Midbrain (tissue), 1 donor: ENCODE data around the gene MYMK.
"Not testable (repeated sequence)": the region's sequence is repeated elsewhere in the genome, so short reads cannot be mapped to it uniquely, and the experiment has no call there.

Source experiments
- DNase-seq: peaks from one replicate; lab custom pipeline; 2025; lab: John Stamatoyannopoulos, UW

MYMK gene

DNA sequence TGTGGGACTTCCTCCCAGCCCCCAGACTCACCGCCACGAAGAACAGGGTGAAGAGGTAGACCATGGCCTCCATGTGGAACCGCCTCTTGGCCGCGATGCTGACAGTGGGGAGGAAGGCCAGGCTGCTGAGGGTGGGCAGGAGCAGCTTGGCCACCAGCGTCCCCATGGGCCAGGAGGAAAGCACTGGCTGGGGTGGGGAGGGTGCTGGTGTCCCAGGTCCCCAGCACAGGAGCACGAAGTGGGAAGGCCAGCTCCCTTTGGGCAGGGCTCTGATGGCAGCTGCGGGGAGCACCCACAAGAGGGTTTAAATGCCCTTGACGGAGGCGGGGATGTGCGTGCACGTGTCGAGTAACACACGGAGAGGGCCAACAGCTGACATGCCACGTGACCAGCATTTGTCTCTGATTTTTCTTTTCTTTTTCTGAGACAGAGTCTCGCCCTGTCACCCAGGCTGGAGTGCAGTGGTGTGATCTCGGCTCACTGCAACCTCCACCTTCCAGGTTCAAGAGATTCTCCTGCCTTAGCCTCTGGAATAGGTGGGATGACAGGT, at the start of gene MYMK:
TSS of gene MYMK (minus strand) at position 281 of the 550 bp plus-strand sequence. CDS start at position 166, 115 bp downstream.
- no peak for DNase-seq

DNA sequence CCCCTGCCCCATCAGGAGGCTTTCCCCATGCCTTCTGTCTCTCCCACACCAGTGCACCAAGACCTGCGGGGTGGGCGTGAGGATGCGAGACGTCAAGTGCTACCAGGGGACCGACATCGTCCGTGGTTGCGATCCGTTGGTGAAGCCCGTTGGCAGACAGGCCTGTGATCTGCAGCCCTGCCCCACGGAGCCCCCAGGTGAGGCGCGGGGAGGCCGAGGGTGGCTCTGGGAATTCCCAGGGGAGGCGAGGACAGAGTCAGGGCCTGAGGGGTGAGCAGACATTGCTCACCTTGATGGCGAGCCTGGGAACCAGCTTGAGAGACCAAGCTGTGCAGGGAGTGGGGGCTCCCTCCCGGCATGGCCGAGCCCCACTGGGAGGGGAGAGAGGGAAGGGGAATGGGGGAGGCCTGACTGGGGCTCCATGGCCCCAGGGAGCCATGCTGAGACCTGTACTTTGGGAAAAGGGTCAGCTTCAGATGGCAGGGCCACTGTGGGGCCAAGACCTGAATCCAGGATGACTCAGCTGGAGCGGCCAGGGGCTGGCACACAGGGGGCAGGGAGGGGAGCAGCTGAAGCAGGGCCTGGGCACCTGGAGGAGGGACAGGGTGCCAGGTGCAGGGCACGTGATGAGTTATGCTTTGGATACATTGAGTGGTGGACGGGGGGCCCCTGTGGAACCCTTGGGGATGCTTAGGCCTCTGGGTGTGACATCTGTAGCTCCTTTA, 49.2 kb upstream of the MYMK start:
- no peak for DNase-seq

GRCh38 chr9:133572821-133573361, 48.1 kb upstream of the MYMK start:
- peak; percentile 77 for DNase-seq

GRCh38 chr9:133571896-133572595, 47.3 kb upstream of the MYMK start:
- no peak for DNase-seq

DNA sequence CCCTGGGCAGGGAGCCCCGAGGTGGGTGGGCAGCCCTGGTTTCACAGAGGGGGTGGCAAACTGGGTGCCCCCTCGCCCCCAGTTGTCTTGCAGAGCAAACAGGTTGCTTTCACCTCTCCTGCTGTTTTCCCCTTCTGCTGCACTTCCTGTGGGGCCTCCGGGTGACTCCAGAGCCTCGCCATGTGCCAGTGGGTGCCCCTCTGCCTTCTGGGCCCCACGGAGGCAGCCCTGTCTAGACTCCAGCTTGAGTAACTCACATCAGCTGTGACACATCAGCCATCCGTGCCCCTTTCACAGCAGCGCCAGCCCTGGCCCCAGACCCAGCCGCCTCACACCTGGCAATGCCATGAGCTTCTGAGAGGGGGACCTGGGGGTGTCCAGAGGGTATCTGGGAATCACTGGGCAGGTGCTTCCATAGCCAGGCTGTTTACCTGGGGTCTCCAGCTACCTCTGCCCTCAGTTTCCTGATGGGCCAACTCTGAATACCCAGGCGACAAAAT, 46.7 kb upstream of the MYMK start:
- no peak for DNase-seq

DNA sequence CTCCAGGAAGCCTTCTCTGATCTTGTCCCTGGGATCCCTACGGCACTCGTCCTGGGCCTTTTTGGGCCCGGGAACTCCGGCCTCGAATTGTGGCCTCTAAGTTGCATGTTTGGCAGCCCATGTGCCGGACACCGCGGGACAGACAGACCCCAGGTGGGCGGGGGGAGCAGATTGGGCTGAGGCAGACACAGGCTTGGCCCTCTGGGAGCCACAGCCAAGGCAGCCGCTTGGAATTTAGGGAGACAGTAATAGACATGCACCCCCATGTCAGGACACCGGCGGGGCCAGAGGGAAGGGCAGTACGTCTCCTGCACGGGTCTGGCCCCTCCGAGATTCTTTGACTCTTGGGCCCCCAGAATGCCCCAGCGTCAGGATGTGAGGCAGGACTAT, 45.9 kb upstream of the MYMK start:
- DNase-seq = no peak

- DNase-seq = no peak
Observed at GRCh38 chr9:133569891-133570690, 45.3 kb upstream of the MYMK start.

- no peak for DNase-seq
Observed at GRCh38 chr9:133569121-133569785, 44.5 kb upstream of the MYMK start.

GRCh38 chr9:133568186-133568585, 43.4 kb upstream of the MYMK start:
- no peak for DNase-seq

DNA sequence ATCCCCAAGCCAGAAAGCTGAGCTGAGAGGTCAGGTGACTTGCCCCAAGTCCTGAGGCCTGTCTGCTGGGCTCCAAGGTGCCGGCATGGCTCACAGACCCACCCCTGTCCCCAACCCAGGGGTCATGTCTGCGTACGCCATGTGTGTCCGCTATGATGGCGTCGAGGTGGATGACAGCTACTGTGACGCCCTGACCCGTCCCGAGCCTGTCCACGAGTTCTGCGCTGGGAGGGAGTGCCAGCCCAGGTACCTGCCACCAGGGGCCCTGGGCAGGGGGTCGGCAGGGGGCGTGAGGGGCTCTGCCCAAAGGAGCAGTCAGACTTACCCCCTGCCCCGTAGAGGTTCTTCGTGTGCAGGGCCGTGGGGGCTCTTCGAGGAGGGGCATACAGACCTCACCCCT, 42.1 kb upstream of the MYMK start:
- no peak for DNase-seq

GRCh38 chr9:133566382-133566781, 41.6 kb upstream of the MYMK start:
- no peak for DNase-seq

GRCh38 chr9:133564451-133565116, 39.8 kb upstream of the MYMK start:
- DNase-seq = no peak

DNA sequence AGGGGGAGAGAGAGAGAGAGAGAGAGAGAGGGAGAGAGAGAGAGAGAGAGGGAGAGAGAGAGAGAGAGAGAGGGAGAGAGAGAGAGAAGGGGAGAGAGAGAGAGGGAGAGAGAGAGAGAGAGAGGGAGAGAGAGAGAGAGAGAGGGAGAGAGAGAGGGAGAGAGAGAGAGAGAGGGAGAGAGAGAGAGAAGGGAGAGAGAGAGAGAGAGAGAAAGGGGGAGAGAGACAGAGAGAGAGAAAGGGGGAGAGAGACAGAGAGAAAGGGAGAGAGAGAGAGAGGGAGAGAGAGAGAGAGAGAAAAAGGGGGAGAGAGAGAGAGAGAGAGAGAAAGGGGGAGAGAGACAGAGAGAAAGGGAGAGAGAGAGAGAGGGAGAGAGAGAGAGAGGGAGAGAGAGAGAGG, 39.1 kb upstream of the MYMK start:
- not testable (repeated sequence) for DNase-seq

DNA sequence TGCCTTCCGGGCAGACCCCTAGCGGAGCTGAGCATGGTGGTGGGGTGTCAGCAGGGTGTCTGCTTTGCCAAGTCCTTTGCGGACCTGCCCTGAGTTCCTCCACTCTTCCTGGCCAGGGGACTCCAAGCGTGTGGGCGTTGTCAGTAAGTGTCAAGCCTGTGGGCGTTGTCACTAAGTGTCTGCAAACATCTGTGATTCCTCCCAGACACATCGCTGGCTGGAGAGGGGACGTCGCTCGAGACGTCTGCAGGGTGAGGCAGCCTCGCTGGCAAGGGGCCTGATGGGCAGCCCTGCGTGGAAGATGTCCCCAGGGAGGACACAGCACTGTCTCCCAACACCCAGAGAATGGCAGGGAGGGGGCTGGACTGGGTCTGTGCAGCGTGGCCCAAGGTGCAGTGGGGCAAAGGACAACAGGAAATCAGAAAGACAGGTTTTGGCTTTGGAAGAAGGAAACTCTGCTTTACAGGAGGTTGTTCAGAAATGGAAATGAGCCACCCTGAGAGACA, 38.6 kb upstream of the MYMK start:
- DNase-seq = no peak

- DNase-seq = no peak
Observed at GRCh38 chr9:133562611-133563290, 38.0 kb upstream of the MYMK start.

DNA sequence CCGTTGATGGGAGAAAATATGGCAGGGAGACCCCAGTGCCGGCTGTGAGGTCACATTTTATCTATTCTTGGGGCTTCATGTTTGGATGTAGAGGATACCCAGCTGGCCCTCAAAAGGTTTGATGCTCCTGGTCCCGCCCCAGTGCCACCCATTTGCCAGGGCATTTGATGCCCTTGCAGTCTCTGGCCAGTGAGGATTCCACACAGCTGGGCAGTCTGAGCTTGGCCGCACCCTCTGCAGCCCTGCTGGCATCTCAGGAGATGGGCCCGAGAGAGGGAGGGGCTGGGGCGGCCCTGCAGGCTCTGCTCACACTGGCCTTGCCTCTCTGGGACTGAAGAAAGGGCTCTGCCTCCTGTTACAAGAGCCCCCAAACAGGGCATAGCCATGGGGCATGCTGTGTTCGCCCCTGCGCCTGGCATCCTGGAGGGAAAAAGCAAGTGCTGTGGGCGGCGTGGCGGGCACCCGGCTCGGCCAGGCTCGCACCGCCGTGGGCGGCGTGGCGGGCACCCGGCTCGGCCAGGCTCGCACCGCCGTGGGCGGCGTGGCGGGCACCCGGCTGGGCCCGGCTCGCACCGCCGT, 37.3 kb upstream of the MYMK start:
- no peak for DNase-seq

DNA sequence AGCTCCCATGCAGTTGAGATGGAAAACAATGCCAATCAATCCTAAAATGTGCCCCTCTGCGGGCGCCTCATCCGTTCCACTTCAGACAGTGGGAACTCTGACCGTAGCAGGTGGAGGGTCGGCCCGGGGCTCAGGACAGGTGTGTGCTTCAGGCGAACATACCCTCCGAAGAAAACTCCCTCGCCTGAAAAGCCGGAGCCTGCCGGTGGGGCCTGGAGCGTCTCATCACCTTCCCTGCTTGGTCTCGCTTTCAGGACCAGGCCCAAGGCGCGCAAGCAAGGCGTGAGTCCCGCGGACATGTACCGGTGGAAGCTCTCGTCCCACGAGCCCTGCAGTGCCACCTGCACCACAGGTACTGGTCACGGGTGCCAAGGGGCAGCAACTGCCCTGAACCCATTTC, 36.2 kb upstream of the MYMK start:
- DNase-seq = no peak

- no peak for DNase-seq
Observed at GRCh38 chr9:133560311-133560710, 35.6 kb upstream of the MYMK start.

GRCh38 chr9:133558191-133559126, 33.7 kb upstream of the MYMK start:
- DNase-seq = no peak
